Activated naive CD4-positive, alpha-beta T cell treated with anti-CD3 and anti-CD28 coated beads, Interleukin-2, amount 10 ng/mL, durations not matched to agents 7 days and 5 days (primary cell): ENCODE data around the gene C16orf78.

Experiments
- CTCF ChIA-PET: fragments of 350-600 bp; sonication (Branson Sonifier 250); formaldehyde crosslinking; loops from one replicate; lab custom pipeline; 2021; ENCODE audit warnings: antibody characterized with exemption; lab: Charles Lee
- DNase-seq: peaks from one replicate; pipeline ENCODE4 v3.0.0-alpha.2; 2020
- H3K27ac Mint-ChIP-seq: one replicate; pipeline ENCODE4 v1.8.0; 2021; ENCODE audit warnings: mild to moderate bottlenecking, moderate library complexity, mixed read lengths
- H3K27me3 Mint-ChIP-seq: one replicate; pipeline ENCODE4 v1.8.0; 2021; ENCODE audit warnings: mild to moderate bottlenecking, mixed read lengths
- H3K36me3 Mint-ChIP-seq: one replicate; pipeline ENCODE4 v1.8.0; 2021; ENCODE audit warnings: mixed read lengths
- H3K4me1 Mint-ChIP-seq: one replicate; pipeline ENCODE4 v1.8.0; 2021; ENCODE audit warnings: mixed read lengths
- H3K4me3 Mint-ChIP-seq: one replicate; pipeline ENCODE4 v1.8.0; 2021; ENCODE audit warnings: mild to moderate bottlenecking, moderate library complexity, mixed read lengths
- H3K9me3 Mint-ChIP-seq: one replicate; pipeline ENCODE4 v1.8.0; 2021; ENCODE audit warnings: mixed read lengths

C16orf78 gene

GRCh38 chr16:49342336-49343265, 31.0 kb upstream of the C16orf78 start:
- Mint-ChIP-seq H3K27ac (no peak overlapping the region), H3K4me3 (no peak overlapping the region), H3K9me3 (no peaks in the 10 kb centered on the region), H3K27me3 (peaks cover 3% of the 10 kb centered on the region), H3K4me1 (no peaks in the 10 kb centered on the region), H3K36me3 (no peaks in the 10 kb centered on the region)
- DNase-seq: no peak
- CTCF ChIA-PET: interaction anchor here (0.6 kb wide), 1 partner anchor 31 kb away, joined by 3 read pairs; no protein-coding TSS in a partner anchor

- no peak overlapping the region for H3K4me3 Mint-ChIP-seq
- H3K27ac Mint-ChIP-seq: no peak overlapping the region
- CTCF ChIA-PET: no interaction called here
- peaks cover 3% of the 10 kb centered on the region for H3K27me3 Mint-ChIP-seq
- no peak for DNase-seq
- H3K36me3 Mint-ChIP-seq: no peaks in the 10 kb centered on the region
- no peaks in the 10 kb centered on the region for H3K9me3 Mint-ChIP-seq
- no peaks in the 10 kb centered on the region for H3K4me1 Mint-ChIP-seq
Measured at GRCh38 chr16:49343291-49343690, 30.3 kb upstream of the C16orf78 start.

- CTCF ChIA-PET: no interaction called here
- no peaks in the 10 kb centered on the region for H3K36me3 Mint-ChIP-seq
- H3K9me3 Mint-ChIP-seq: no peaks in the 10 kb centered on the region
- H3K27me3 Mint-ChIP-seq: no peaks in the 10 kb centered on the region
- no peaks in the 10 kb centered on the region for H3K4me1 Mint-ChIP-seq
- H3K27ac Mint-ChIP-seq: no peak overlapping the region
- DNase-seq: no peak
- H3K4me3 Mint-ChIP-seq: no peak overlapping the region
Measured at GRCh38 chr16:49344401-49344800, 29.2 kb upstream of the C16orf78 start.

DNA sequence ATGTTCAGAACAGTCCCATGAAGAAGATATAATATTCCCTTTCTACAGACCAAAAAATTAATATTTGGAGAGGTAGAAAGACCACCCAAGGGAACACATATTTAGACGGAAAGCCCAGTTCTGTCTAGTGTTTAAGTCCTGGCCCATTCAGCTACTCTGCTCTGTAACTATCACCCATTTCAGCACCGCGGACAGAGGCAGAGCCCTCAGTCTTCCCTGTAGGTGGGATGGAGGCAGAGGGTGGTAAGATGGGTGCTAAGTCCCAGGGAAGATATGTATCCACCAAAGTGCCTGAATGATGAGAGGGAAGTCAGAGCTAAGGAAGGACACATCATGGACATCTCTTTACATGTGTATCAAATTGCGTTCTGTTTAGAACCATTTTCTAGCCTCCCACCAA, 27.8 kb upstream of the C16orf78 start:
- H3K4me3 Mint-ChIP-seq: no peak overlapping the region
- CTCF ChIA-PET: no interaction called here
- no peaks in the 10 kb centered on the region for H3K36me3 Mint-ChIP-seq
- peak; percentile 47 for DNase-seq
- H3K4me1 Mint-ChIP-seq: no peaks in the 10 kb centered on the region
- no peaks in the 10 kb centered on the region for H3K9me3 Mint-ChIP-seq
- H3K27me3 Mint-ChIP-seq: peaks cover 4% of the 10 kb centered on the region
- H3K27ac Mint-ChIP-seq: no peak overlapping the region

DNA sequence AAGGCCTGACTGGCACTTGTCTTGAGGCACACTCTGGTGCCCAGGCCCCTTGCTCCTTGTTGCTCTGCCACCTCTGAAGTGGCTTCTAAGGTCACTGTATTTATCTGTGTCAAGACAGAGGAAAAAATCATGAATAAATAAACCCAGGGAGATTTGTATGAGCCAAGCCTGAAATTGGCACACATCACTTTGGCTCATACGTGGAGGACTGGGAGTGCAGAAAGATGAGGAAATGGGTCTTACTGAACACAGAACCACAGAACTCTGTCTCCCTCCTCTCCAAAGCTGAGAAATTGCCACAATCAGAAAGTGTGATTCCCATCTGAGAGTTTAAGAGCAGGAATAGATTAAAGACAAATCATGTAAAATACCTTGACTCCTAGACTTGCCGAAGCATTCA, 27.1 kb upstream of the C16orf78 start:
- Mint-ChIP-seq H3K27me3 (peaks cover 4% of the 10 kb centered on the region), H3K9me3 (no peaks in the 10 kb centered on the region), H3K27ac (no peak overlapping the region), H3K4me3 (no peak overlapping the region), H3K4me1 (no peaks in the 10 kb centered on the region), H3K36me3 (no peaks in the 10 kb centered on the region)
- DNase-seq: no peak
- CTCF ChIA-PET: interaction anchor here (1.0 to 1.2 kb wide), 2 partner anchors 10 to 24 kb away, joined by 3 read pairs; no protein-coding TSS in a partner anchor

DNA sequence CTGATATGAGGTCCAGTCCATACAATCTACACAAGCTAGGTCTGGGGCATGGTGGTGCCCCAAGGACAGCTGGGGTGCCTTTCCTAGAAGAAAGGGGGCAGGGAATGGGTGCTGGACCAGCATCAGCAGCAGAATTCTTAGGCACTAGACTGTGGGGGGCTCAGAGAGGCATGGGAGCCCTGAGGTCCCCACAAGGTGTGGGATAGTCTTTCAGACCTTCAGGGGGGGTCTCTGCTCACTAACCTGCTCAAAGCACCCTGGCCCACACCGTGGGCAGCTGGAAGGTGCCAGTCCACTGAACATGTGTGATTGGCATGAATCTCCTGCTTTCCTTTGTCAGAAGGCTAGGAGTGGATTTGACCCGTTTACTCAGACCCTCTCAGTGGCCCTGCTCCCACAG, 26.1 kb upstream of the C16orf78 start:
- CTCF ChIA-PET: interaction anchor here (0.8 to 1.2 kb wide), 2 partner anchors 9 to 237 kb away, joined by 3 read pairs; no protein-coding TSS in a partner anchor
- H3K4me3 Mint-ChIP-seq: no peak overlapping the region
- H3K27ac Mint-ChIP-seq: no peak overlapping the region
- no peaks in the 10 kb centered on the region for H3K36me3 Mint-ChIP-seq
- no peak for DNase-seq
- H3K9me3 Mint-ChIP-seq: no peaks in the 10 kb centered on the region
- H3K4me1 Mint-ChIP-seq: no peaks in the 10 kb centered on the region
- H3K27me3 Mint-ChIP-seq: peaks cover 4% of the 10 kb centered on the region

- Mint-ChIP-seq H3K4me3 (no peak overlapping the region), H3K36me3 (no peaks in the 10 kb centered on the region), H3K4me1 (no peaks in the 10 kb centered on the region), H3K9me3 (no peaks in the 10 kb centered on the region), H3K27ac (no peak overlapping the region), H3K27me3 (peaks cover 4% of the 10 kb centered on the region)
- DNase-seq: no peak
- CTCF ChIA-PET: interaction anchor here (0.5 to 2.5 kb wide), 4 partner anchors 17 to 661 kb away, joined by 3 to 12 read pairs (median 3); no protein-coding TSS in a partner anchor
Measured at GRCh38 chr16:49348408-49349176, 25.0 kb upstream of the C16orf78 start.

- Mint-ChIP-seq H3K27me3 (peaks cover 4% of the 10 kb centered on the region), H3K36me3 (no peaks in the 10 kb centered on the region), H3K4me1 (no peaks in the 10 kb centered on the region), H3K4me3 (no peak overlapping the region), H3K27ac (no peak overlapping the region), H3K9me3 (no peaks in the 10 kb centered on the region)
- CTCF ChIA-PET: interaction anchor here (0.6 to 2.5 kb wide), 3 partner anchors 40 to 662 kb away, joined by 3 to 12 read pairs (median 3); no protein-coding TSS in a partner anchor
- no peak for DNase-seq
Measured at GRCh38 chr16:49349446-49350168, 24.0 kb upstream of the C16orf78 start.

GRCh38 chr16:49350265-49351095, 23.1 kb upstream of the C16orf78 start:
- Mint-ChIP-seq H3K36me3 (no peaks in the 10 kb centered on the region), H3K27me3 (peaks cover 4% of the 10 kb centered on the region), H3K4me1 (no peaks in the 10 kb centered on the region), H3K27ac (no peak overlapping the region), H3K4me3 (no peak overlapping the region), H3K9me3 (no peaks in the 10 kb centered on the region)
- CTCF ChIA-PET: interaction anchor here (0.9 to 2.5 kb wide), 4 partner anchors 15 to 663 kb away, joined by 3 to 12 read pairs (median 4); no protein-coding TSS in a partner anchor
- peak; percentile 64 for DNase-seq

GRCh38 chr16:49351096-49351487, 22.5 kb upstream of the C16orf78 start:
- H3K9me3 Mint-ChIP-seq: no peaks in the 10 kb centered on the region
- no peak for DNase-seq
- peaks cover 4% of the 10 kb centered on the region for H3K27me3 Mint-ChIP-seq
- H3K27ac Mint-ChIP-seq: no peak overlapping the region
- H3K36me3 Mint-ChIP-seq: no peaks in the 10 kb centered on the region
- CTCF ChIA-PET: interaction anchor here (0.9 to 1.2 kb wide), 3 partner anchors 15 to 666 kb away, joined by 3 to 4 read pairs (median 3); no protein-coding TSS in a partner anchor
- H3K4me1 Mint-ChIP-seq: no peaks in the 10 kb centered on the region
- no peak overlapping the region for H3K4me3 Mint-ChIP-seq

DNA sequence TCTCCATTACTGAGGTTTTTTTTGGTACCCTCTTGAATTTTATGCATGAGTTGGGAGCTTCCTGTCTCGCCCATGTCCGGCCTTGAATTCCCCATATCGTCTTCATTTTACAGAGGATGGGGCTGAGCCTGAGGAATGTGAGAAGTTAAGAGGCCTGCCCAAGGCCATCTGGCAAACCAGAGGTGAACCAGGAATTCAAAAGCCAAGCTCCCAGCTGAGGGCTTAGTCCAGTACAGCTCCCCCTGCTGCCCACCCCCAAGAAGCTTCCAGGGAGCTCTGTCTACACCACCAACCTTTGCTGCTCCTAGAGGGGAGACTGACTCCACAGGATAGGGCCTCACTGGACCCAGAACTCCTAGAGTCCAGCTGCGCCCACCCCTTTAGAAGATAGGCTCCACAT, 20.7 kb upstream of the C16orf78 start:
- H3K27me3 Mint-ChIP-seq: peaks cover 4% of the 10 kb centered on the region
- no peak for DNase-seq
- no peaks in the 10 kb centered on the region for H3K9me3 Mint-ChIP-seq
- no peak overlapping the region for H3K4me3 Mint-ChIP-seq
- no peak overlapping the region for H3K27ac Mint-ChIP-seq
- H3K36me3 Mint-ChIP-seq: no peaks in the 10 kb centered on the region
- CTCF ChIA-PET: interaction anchor here (0.8 to 1.6 kb wide), 2 partner anchors 12 to 666 kb away, joined by 3 to 4 read pairs; no protein-coding TSS in a partner anchor
- no peaks in the 10 kb centered on the region for H3K4me1 Mint-ChIP-seq

GRCh38 chr16:49353680-49354079, 19.9 kb upstream of the C16orf78 start:
- Mint-ChIP-seq H3K4me1 (no peaks in the 10 kb centered on the region), H3K9me3 (no peaks in the 10 kb centered on the region), H3K4me3 (no peak overlapping the region), H3K27me3 (peaks cover 4% of the 10 kb centered on the region), H3K36me3 (no peaks in the 10 kb centered on the region), H3K27ac (no peak overlapping the region)
- DNase-seq: no peak
- CTCF ChIA-PET: no interaction called here

- no peaks in the 10 kb centered on the region for H3K9me3 Mint-ChIP-seq
- no peak for DNase-seq
- H3K4me3 Mint-ChIP-seq: no peak overlapping the region
- CTCF ChIA-PET: no interaction called here
- no peak overlapping the region for H3K27ac Mint-ChIP-seq
- no peaks in the 10 kb centered on the region for H3K4me1 Mint-ChIP-seq
- H3K36me3 Mint-ChIP-seq: no peaks in the 10 kb centered on the region
- H3K27me3 Mint-ChIP-seq: peaks cover 4% of the 10 kb centered on the region
Measured at GRCh38 chr16:49354101-49354500, 19.5 kb upstream of the C16orf78 start.
